Loucy (cell line): ENCODE results near the gene APOD.
"Not testable (repeated sequence)": the region's sequence is repeated elsewhere in the genome, so short reads cannot be mapped to it uniquely, and the experiment has no call there.

Source experiments
- H2AFZ ChIP-seq: fragments of 200-600 bp; sonication (generic); 2 replicates; pipeline ENCODE4 v1.6.0; 2016; ENCODE audit warnings: antibody characterized with exemption, mild to moderate bottlenecking, low read length, moderate library complexity
- H3F3A ChIP-seq: fragments of 200-600 bp; 2 replicates; pipeline ENCODE4 v1.6.0; 2016; ENCODE audit warnings: antibody characterized with exemption, low read depth, mild to moderate bottlenecking
- H3K27me3 ChIP-seq: fragments of 200-600 bp; sonication (generic); 2 replicates; pipeline ENCODE4 v1.6.1; 2014; ENCODE audit warnings: low read length, mild to moderate bottlenecking; ENCODE audit not compliant: insufficient read depth, poor library complexity, severe bottlenecking
- H3K36me3 ChIP-seq: fragments of 200-600 bp; sonication (generic); 2 replicates; pipeline ENCODE4 v1.6.1; 2016; ENCODE audit warnings: low read length; ENCODE audit not compliant: insufficient read depth
- H3K4me1 ChIP-seq: fragments of 200-600 bp; sonication (generic); 2 replicates; pipeline ENCODE4 v1.5.1; 2014; ENCODE audit warnings: low read length, mild to moderate bottlenecking; ENCODE audit not compliant: insufficient read depth, poor library complexity, severe bottlenecking
- H3K4me2 ChIP-seq: fragments of 200-600 bp; sonication (generic); 2 replicates; pipeline ENCODE4 v1.6.0; 2014; ENCODE audit warnings: antibody characterized with exemption, low read length, low read depth, mild to moderate bottlenecking; ENCODE audit not compliant: poor library complexity, severe bottlenecking
- H3K4me3 ChIP-seq: fragments of 200-600 bp; sonication (generic); 2 replicates; pipeline ENCODE4 v1.5.1; 2014; ENCODE audit warnings: low read length, mild to moderate bottlenecking, mixed read lengths; ENCODE audit not compliant: poor library complexity, severe bottlenecking
- H3K79me2 ChIP-seq: fragments of 200-600 bp; sonication (generic); 2 replicates; pipeline ENCODE4 v1.6.1; 2014; ENCODE audit warnings: low read length; ENCODE audit not compliant: insufficient read depth
- H3K9ac ChIP-seq: fragments of 200-600 bp; sonication (generic); 2 replicates; pipeline ENCODE4 v1.6.0; 2014; ENCODE audit warnings: mild to moderate bottlenecking, low read depth, low read length, moderate library complexity; ENCODE audit not compliant: poor library complexity, severe bottlenecking
- H3K9me2 ChIP-seq: fragments of 200-600 bp; sonication (generic); replicated peaks from 2 replicates; pipeline ENCODE4 v1.6.1; 2016; ENCODE audit warnings: low read depth, low read length, mixed read lengths
- H3K9me3 ChIP-seq: fragments of 200-600 bp; sonication (generic); 2 replicates; pipeline ENCODE4 v1.6.1; 2014; ENCODE audit warnings: mild to moderate bottlenecking, antibody characterized with exemption, low read length, low read depth; ENCODE audit not compliant: insufficient read depth
- H4K20me1 ChIP-seq: fragments of 200-600 bp; sonication (generic); 2 replicates; pipeline ENCODE4 v1.6.0; 2014; ENCODE audit warnings: antibody characterized with exemption, low read length, mild to moderate bottlenecking; ENCODE audit not compliant: insufficient read depth, poor library complexity, severe bottlenecking

APOD gene

GRCh38 chr3:195622523-195623170 is 38.9 kb upstream of the APOD start:
- not testable (repeated sequence) for H3K36me3 ChIP-seq, H3K4me2 ChIP-seq, H3K9me2 ChIP-seq, H3K79me2 ChIP-seq, H3K9me3 ChIP-seq, H2AFZ ChIP-seq, H4K20me1 ChIP-seq, H3K4me1 ChIP-seq, H3K4me3 ChIP-seq, H3K9ac ChIP-seq, H3K27me3 ChIP-seq, H3F3A ChIP-seq

GRCh38 chr3:195622012-195622411 is 38.3 kb upstream of the APOD start:
- H3K79me2 ChIP-seq, H4K20me1 ChIP-seq, H3K4me1 ChIP-seq, H3F3A ChIP-seq, H3K36me3 ChIP-seq, H3K9me3 ChIP-seq, H3K9me2 ChIP-seq, H3K27me3 ChIP-seq, H3K4me2 ChIP-seq, H2AFZ ChIP-seq, H3K4me3 ChIP-seq, H3K9ac ChIP-seq: not testable (repeated sequence)

- H3K9ac ChIP-seq, H3K36me3 ChIP-seq, H3K4me1 ChIP-seq, H3K9me2 ChIP-seq, H3K9me3 ChIP-seq, H2AFZ ChIP-seq, H3K79me2 ChIP-seq, H4K20me1 ChIP-seq, H3F3A ChIP-seq, H3K4me3 ChIP-seq, H3K4me2 ChIP-seq, H3K27me3 ChIP-seq: not testable (repeated sequence)
Measured at GRCh38 chr3:195621095-195621494, 37.4 kb upstream of the APOD start.

- H3K36me3 ChIP-seq, H2AFZ ChIP-seq, H3K9me3 ChIP-seq, H3K4me3 ChIP-seq, H4K20me1 ChIP-seq, H3K4me2 ChIP-seq, H3K79me2 ChIP-seq, H3F3A ChIP-seq, H3K27me3 ChIP-seq, H3K9me2 ChIP-seq, H3K4me1 ChIP-seq, H3K9ac ChIP-seq: not testable (repeated sequence)
Measured at GRCh38 chr3:195620476-195620875, 36.7 kb upstream of the APOD start.

GRCh38 chr3:195619591-195620369 is 36.0 kb upstream of the APOD start:
- not testable (repeated sequence) for H3K9me3 ChIP-seq, H3F3A ChIP-seq, H3K27me3 ChIP-seq, H3K36me3 ChIP-seq, H3K9ac ChIP-seq, H2AFZ ChIP-seq, H4K20me1 ChIP-seq, H3K4me1 ChIP-seq, H3K4me2 ChIP-seq, H3K9me2 ChIP-seq, H3K79me2 ChIP-seq, H3K4me3 ChIP-seq

- not testable (repeated sequence) for H3K36me3 ChIP-seq, H3K79me2 ChIP-seq, H3K4me2 ChIP-seq, H3K4me3 ChIP-seq, H3K9me3 ChIP-seq, H3K27me3 ChIP-seq, H3F3A ChIP-seq, H4K20me1 ChIP-seq, H3K9me2 ChIP-seq, H3K4me1 ChIP-seq, H2AFZ ChIP-seq, H3K9ac ChIP-seq
Measured at GRCh38 chr3:195617784-195618659, 34.3 kb upstream of the APOD start.

- H3K9ac ChIP-seq, H2AFZ ChIP-seq, H3K27me3 ChIP-seq, H4K20me1 ChIP-seq, H3K9me2 ChIP-seq, H3K36me3 ChIP-seq, H3K79me2 ChIP-seq, H3F3A ChIP-seq, H3K4me1 ChIP-seq, H3K4me3 ChIP-seq, H3K9me3 ChIP-seq, H3K4me2 ChIP-seq: not testable (repeated sequence)
Measured at GRCh38 chr3:195617134-195617533, 33.4 kb upstream of the APOD start.
